Skeletal muscle satellite cell (primary cell): Measurements from ENCODE around the gene PCGF3.

Experiments used
- H3K27me3 ChIP-seq: 2 replicates; pipeline ENCODE4 v1.7.0; 2013; ENCODE audit warnings: low read length; ENCODE audit not compliant: control insufficient read depth, insufficient read depth
- H3K36me3 ChIP-seq: 2 replicates; pipeline ENCODE4 v1.7.0; 2013; ENCODE audit warnings: mild to moderate bottlenecking, control low read depth, low read length; ENCODE audit not compliant: insufficient read depth
- H3K4me1 ChIP-seq: 2 replicates; pipeline ENCODE4 v1.7.0; 2013; ENCODE audit warnings: low read length; ENCODE audit not compliant: control insufficient read depth, insufficient read depth
- H3K4me2 ChIP-seq: 2 replicates; pipeline ENCODE4 v1.7.0; 2013; ENCODE audit warnings: mild to moderate bottlenecking, low read length
- H3K4me3 ChIP-seq: 2 replicates; pipeline ENCODE4 v1.7.0; 2013; ENCODE audit warnings: low read length
- H3K9ac ChIP-seq: 2 replicates; pipeline ENCODE4 v1.7.0; 2013; ENCODE audit warnings: mild to moderate bottlenecking, low read depth, low read length, moderate library complexity
- H3K9me3 ChIP-seq: replicated peaks from 2 replicates; pipeline ENCODE4 v1.7.0; 2013; ENCODE audit warnings: mild to moderate bottlenecking, control low read depth, low read length

The PCGF3 gene

DNA sequence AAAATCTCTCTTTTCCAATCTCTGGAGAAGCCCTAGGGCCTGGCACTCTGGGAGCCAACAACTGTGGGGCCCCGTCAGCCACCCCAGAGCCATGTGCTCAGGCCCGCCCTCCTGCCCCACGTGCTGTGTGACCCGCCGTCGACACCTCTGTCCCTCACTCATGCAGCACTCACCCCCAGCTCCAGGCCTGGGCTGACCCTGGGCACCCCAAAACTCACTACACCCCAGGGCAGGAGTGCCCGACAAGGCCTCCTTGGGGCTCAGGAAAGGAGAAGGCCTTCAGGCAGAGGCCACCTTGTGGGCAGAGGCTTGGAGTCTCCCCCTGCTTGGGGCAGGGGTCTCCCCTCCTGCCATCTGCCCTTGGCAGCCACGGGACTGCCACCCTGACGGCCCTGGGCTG is 25.5 kb upstream of the PCGF3 start:
- H3K36me3 ChIP-seq, result no peaks in the 10 kb centered on the region
- H3K27me3 ChIP-seq, result no peaks in the 10 kb centered on the region
- no peak overlapping the region for H3K4me3 ChIP-seq
- H3K9me3 ChIP-seq, result no peaks in the 10 kb centered on the region
- H3K4me2 ChIP-seq, result no peak overlapping the region
- H3K9ac ChIP-seq, result no peak overlapping the region
- H3K4me1 ChIP-seq, result peaks cover 45% of the 10 kb centered on the region

DNA sequence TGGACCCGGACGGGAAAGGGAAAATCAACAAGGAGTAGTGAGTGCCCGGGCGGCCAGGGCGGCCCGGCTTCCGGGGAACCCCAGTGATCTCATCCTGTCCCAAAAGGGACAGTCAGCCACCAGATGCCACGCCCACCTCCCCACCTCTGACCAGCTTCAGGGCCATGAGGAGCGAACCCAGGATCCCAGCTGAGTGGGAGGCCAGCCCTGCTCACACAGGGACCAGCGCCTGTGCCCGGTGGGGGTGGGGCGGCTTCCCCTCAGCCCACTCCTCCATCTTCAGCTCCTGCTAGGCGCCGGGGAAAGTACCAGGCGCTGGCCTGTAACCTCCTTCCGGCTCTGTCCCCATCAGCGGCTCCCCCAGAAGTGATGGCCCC is 25.1 kb upstream of the PCGF3 start:
- Histone ChIP-seq H3K36me3 (no peaks in the 10 kb centered on the region), H3K9me3 (no peaks in the 10 kb centered on the region), H3K9ac (no peak overlapping the region), H3K4me1 (peaks cover 40% of the 10 kb centered on the region), H3K4me2 (peak overlapping the region; percentile 86), H3K27me3 (no peaks in the 10 kb centered on the region), H3K4me3 (peak overlapping the region; percentile 64)

DNA sequence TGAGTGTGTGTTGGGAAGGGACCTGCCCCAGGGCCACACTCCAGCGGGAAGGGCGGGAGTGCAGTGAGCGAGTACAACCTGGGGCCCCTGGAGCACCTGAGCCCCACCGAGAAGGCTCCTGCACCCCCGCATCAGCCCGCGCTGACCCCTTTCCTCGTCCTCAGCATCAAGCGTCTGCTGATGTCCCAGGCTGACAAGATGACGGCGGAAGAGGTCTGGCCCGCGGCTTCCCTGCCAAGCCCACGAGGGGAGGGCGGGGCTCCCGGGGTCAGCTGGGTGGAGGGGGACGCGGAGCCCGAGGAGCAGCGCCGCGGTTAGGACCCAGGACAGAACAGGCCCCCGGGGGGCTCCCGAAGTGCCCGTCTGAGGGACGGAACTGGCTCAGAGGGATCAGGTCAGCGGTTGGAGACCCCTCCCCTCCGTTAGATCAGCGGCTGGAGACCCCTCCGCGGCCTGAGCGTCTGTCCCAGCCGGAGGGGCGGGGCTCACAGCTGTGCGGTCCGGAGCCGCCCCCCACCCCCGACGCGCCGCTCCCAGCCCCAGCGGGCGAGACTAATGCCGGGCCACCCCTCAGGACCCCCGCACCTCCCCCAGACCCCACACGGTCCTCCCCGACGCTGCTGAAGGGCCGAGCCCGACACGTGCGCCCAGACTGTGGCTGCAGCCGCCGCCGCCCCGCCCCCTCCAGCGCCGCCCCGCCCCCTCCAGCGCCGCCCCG is 24.5 kb upstream of the PCGF3 start:
- peak overlapping the region; percentile 64 for H3K4me3 ChIP-seq
- no peaks in the 10 kb centered on the region for H3K9me3 ChIP-seq
- no peaks in the 10 kb centered on the region for H3K36me3 ChIP-seq
- H3K4me2 ChIP-seq, result peak overlapping the region; percentile 86
- peaks cover 35% of the 10 kb centered on the region for H3K4me1 ChIP-seq
- no peaks in the 10 kb centered on the region for H3K27me3 ChIP-seq
- H3K9ac ChIP-seq, result no peak overlapping the region

DNA sequence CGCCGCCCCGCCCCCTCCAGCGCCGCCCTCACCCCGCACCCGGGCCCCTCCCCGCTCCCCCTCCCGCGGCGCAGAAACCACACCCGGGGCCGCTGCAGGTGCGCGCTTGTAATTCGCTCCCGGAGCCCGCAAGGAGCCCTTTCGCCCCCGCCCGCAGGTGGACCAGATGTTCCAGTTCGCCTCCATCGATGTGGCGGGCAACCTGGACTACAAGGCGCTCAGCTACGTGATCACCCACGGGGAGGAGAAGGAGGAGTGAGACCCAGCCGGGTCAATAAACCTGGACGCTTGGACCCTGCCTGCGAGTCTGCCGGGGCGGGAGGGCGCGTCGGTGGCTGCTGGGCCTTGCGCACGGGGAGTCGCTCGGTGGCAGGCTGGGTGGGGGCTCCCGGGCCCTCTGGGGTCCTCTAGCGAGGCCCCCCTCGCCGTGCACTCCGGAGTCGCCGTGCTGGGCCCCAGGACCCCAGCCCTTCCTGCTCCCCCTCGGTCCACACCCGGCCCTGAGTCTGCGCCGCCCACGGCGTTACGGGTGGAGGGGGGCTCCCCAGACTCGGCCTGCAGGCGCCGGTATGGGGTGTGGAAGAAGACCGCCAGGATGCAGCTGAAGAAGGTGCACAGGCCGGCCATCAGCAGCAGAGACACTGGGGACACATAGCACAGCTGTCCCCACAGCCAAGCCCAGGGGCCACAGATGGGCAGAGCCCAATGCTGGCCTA is 23.7 kb upstream of the PCGF3 start:
- H3K4me3 ChIP-seq, result no peak overlapping the region
- no peak overlapping the region for H3K4me2 ChIP-seq

GRCh38 chr4:682490-683172 is 23.0 kb upstream of the PCGF3 start:
- Histone ChIP-seq H3K9me3 (no peaks in the 10 kb centered on the region), H3K36me3 (no peaks in the 10 kb centered on the region), H3K4me3 (no peak overlapping the region), H3K27me3 (no peaks in the 10 kb centered on the region), H3K4me2 (no peak overlapping the region), H3K4me1 (peaks cover 39% of the 10 kb centered on the region), H3K9ac (no peak overlapping the region)

More for the DNA sequence above, 23.7 kb upstream of the PCGF3 start:
- Histone ChIP-seq H3K27me3 (no peaks in the 10 kb centered on the region), H3K9ac (no peak overlapping the region), H3K36me3 (no peaks in the 10 kb centered on the region), H3K9me3 (no peaks in the 10 kb centered on the region), H3K4me1 (peaks cover 39% of the 10 kb centered on the region)

DNA sequence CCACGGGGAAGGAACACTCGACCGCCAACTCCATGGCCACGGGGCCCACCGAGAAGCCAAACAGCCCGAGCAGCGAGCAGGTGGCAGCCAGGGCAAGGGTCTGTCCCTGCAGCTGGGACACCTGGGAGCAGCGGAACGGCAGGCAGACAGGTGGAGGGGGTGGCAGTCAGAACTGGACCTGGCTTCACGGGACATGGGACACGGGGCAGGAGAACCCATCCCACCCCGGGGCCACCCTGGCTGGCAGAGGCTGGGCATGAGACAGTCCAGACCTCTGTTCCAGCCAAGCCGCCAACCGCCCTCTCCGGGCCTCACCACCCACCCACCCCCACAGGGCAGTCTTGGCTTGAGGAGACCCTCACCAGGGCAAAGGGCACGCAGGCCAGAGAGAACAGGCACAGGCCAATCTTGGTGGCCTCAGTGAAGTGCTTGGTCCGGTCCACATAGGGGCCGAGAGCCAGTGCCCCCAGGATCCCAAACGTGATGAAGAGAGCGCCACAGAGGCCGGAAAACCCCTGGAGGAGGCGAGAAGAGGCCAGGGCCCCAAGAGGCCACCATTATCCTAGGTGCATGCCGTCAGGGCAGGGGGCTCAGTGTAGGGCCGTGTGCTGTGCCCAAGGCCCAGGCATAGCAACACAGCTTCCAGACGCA is 22.3 kb upstream of the PCGF3 start:
- Histone ChIP-seq H3K4me3 (no peak overlapping the region), H3K9me3 (no peaks in the 10 kb centered on the region), H3K36me3 (no peaks in the 10 kb centered on the region), H3K27me3 (no peaks in the 10 kb centered on the region), H3K4me2 (no peak overlapping the region), H3K4me1 (peaks cover 39% of the 10 kb centered on the region), H3K9ac (no peak overlapping the region)

DNA sequence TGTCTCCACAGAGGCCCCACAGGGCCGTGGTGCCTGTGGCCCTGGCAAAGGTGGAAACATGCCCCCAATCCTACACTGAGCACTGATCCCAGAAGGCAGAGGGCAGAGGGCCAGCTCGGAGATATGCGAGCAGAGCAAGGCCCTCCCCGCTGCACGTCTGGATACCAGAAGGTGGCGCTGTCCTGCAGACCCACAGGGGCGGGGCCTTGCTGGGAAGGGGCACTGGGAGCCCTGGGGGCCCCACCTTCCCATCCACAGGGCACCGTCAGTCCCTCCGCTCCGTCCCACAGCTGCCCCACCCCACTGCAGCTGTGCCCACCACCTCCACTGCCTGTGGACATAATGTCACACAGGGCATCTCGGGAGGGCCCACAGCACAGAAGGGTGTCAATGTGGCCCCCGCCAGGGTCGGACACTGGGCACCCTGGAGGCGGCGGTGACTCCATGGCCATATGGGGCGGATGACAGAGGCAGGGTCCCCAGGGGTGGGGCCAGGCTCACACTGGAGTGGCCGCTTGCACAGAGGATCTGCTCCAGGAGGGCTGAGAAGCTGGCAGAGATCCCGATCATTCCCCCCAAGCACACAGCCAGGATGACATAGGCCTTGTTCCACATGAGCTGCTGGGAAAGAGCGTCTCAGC is 21.5 kb upstream of the PCGF3 start:
- no peak overlapping the region for H3K4me2 ChIP-seq
- H3K4me1 ChIP-seq, result peaks cover 43% of the 10 kb centered on the region
- H3K27me3 ChIP-seq, result no peaks in the 10 kb centered on the region

DNA sequence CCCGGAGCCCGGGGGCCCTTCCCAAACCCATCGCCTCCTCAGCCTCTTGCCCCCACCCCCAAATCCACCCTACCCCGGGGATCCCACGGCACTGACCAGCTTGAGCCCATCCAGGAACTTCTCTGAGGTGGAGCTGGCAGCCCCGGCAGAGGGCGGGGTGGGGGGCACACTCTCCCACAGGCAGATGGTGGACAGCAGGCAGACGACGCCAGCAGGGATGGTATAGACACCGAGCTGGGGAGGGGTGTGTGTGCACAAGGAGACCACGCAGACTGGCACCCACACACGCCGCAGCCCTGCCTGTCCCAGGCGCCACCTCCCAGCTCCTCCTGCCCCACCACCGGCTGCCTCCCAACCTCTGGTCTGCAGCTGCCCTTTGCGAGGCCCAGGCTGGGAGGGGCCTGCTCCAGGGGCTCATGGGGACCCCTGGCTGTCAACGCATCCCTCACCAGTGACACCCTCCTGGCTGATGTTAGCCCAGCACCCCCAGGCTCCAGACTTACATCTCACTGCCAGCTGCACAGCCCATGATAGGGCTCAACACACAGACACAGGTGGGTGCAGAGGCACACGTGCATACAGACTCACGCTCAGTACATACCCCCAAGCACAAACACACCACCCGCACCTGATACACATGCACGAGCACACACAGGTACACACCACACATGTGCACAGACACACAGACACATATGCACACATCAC is 20.9 kb upstream of the PCGF3 start:
- Histone ChIP-seq H3K9me3 (no peaks in the 10 kb centered on the region), H3K36me3 (no peaks in the 10 kb centered on the region), H3K4me2 (no peak overlapping the region), H3K27me3 (no peaks in the 10 kb centered on the region), H3K9ac (no peak overlapping the region), H3K4me3 (no peak overlapping the region), H3K4me1 (peaks cover 43% of the 10 kb centered on the region)

More for the DNA sequence above, 21.5 kb upstream of the PCGF3 start:
- Histone ChIP-seq H3K36me3 (no peaks in the 10 kb centered on the region), H3K9me3 (no peaks in the 10 kb centered on the region), H3K4me3 (no peak overlapping the region), H3K9ac (no peak overlapping the region)

DNA sequence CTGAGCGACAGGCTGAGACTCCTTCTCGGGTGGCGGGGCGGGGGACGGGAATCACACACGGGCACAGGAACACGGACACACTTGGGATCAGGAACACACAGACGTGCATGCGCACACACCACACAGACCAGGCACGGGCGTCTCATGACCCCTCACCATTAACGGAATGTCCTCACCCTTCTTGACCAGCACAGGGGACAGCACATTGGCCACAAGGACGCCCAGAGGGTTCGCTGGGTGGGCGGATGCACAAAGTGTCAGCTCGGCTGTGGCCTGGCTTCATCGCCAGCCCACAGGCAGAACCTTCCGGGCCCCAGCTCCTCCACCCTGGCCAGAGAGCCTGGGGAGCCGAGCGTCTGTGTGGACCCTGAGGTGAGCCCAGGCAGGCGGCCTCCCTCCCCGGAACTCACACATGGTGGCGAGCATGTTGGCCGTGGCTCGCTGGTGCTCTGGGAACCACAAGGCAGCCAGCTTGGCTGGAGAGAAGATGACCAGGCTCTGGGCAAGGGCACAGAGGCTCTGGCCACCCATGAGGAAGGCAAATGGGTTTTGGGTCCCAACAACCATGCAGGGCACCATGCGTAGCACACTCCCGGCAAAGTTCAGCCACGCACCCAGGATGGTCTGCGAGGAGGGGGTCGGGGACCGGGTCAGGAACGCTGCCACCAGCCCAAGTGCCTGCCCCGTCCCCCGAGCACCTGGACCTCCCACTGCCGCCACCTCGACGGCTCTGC is 19.8 kb upstream of the PCGF3 start:
- H3K4me2 ChIP-seq, result no peak overlapping the region
- H3K9me3 ChIP-seq, result no peaks in the 10 kb centered on the region
- peaks cover 38% of the 10 kb centered on the region for H3K4me1 ChIP-seq
- H3K4me3 ChIP-seq, result no peak overlapping the region
- no peaks in the 10 kb centered on the region for H3K27me3 ChIP-seq
- no peak overlapping the region for H3K9ac ChIP-seq
- H3K36me3 ChIP-seq, result no peaks in the 10 kb centered on the region

- Histone ChIP-seq H3K9ac (no peak overlapping the region), H3K4me2 (peak overlapping the region; percentile 79), H3K4me3 (peak overlapping the region; percentile 47), H3K36me3 (no peaks in the 10 kb centered on the region), H3K27me3 (no peaks in the 10 kb centered on the region), H3K4me1 (peaks cover 34% of the 10 kb centered on the region), H3K9me3 (no peaks in the 10 kb centered on the region)
These were observed 19.1 kb upstream of the PCGF3 start for GRCh38 chr4:686413-687040.
